H9 (cell line): ENCODE results near the gene ALG1L2. TPM values are rescaled to one million over a fixed set of nuclear protein-coding genes. Genes with fewer than 3 reads are reported as not detected.
"Not testable (repeated sequence)": the region's sequence is repeated elsewhere in the genome, so short reads cannot be mapped to it uniquely, and the experiment has no call there.

ENCODE experiments used
- DNase-seq: peaks from one replicate; pipeline ENCODE4 v3.0.0-alpha.2; 2017
- H2AFZ ChIP-seq: one replicate; pipeline ENCODE4 v1.6.1; 2013; ENCODE audit warnings: mild to moderate bottlenecking, low read length, control low read depth, moderate library complexity
- H2AK5ac ChIP-seq: 2 replicates; pipeline ENCODE4 v1.6.1; 2013; ENCODE audit warnings: low read length, control low read depth, mixed read lengths; ENCODE audit not compliant: insufficient read length
- H2BK120ac ChIP-seq: one replicate; pipeline ENCODE4 v1.6.1; 2013; ENCODE audit warnings: low read depth, mild to moderate bottlenecking, low read length, control low read depth, inconsistent platforms; ENCODE audit not compliant: poor library complexity, severe bottlenecking
- H2BK12ac ChIP-seq: 2 replicates; pipeline ENCODE4 v1.6.1; 2013; ENCODE audit warnings: low read length, control low read depth, mixed read lengths, low read depth; ENCODE audit not compliant: insufficient read length
- H2BK15ac ChIP-seq: 2 replicates; pipeline ENCODE4 v1.6.1; 2013; ENCODE audit warnings: low read depth, low read length, control low read depth
- H2BK20ac ChIP-seq: one replicate; pipeline ENCODE4 v1.6.1; 2013; ENCODE audit warnings: low read depth, mild to moderate bottlenecking, low read length, control low read depth, inconsistent platforms; ENCODE audit not compliant: poor library complexity, severe bottlenecking
- H2BK5ac ChIP-seq: 2 replicates; pipeline ENCODE4 v1.6.1; 2013; ENCODE audit warnings: low read length, control low read depth, mixed read lengths; ENCODE audit not compliant: insufficient read length
- H3K14ac ChIP-seq: 2 replicates; pipeline ENCODE4 v1.6.1; 2013; ENCODE audit warnings: low read length, control low read depth; ENCODE audit not compliant: insufficient read depth
- H3K18ac ChIP-seq: 2 replicates; pipeline ENCODE4 v1.6.1; 2013; ENCODE audit warnings: low read depth, mild to moderate bottlenecking, mixed read lengths, low read length, control low read depth; ENCODE audit not compliant: insufficient read length
- H3K23ac ChIP-seq: 2 replicates; pipeline ENCODE4 v1.6.1; 2013; ENCODE audit warnings: low read length, control low read depth, mixed read lengths, low read depth; ENCODE audit not compliant: insufficient read length
- H3K23me2 ChIP-seq: 2 replicates; pipeline ENCODE4 v1.6.1; 2013; ENCODE audit warnings: low read depth, mild to moderate bottlenecking, mixed read lengths, low read length, control low read depth; ENCODE audit not compliant: insufficient read length, poor library complexity, severe bottlenecking
- H3K27ac ChIP-seq: 2 replicates; pipeline ENCODE4 v1.5.1; 2013; ENCODE audit warnings: low read length, control low read depth, mixed read lengths, low read depth; ENCODE audit not compliant: insufficient read length
- H3K27me3 ChIP-seq: 2 replicates; pipeline ENCODE4 v1.6.1; 2013; ENCODE audit warnings: low read length, control low read depth, inconsistent platforms; ENCODE audit not compliant: insufficient read depth
- H3K4ac ChIP-seq: 2 replicates; pipeline ENCODE4 v1.6.1; 2013; ENCODE audit warnings: low read depth, mild to moderate bottlenecking, control low read depth, inconsistent platforms, low read length, moderate library complexity
- H3K4me1 ChIP-seq: 2 replicates; pipeline ENCODE4 v1.6.1; 2013; ENCODE audit warnings: low read length, control low read depth, inconsistent platforms; ENCODE audit not compliant: insufficient read depth
- H3K4me2 ChIP-seq: 2 replicates; pipeline ENCODE4 v1.6.1; 2013; ENCODE audit warnings: low read length, control low read depth, mixed read lengths; ENCODE audit not compliant: insufficient read length, insufficient read depth
- H3K56ac ChIP-seq: 2 replicates; pipeline ENCODE4 v1.6.1; 2013; ENCODE audit warnings: low read depth, mild to moderate bottlenecking, mixed read lengths, low read length, control low read depth; ENCODE audit not compliant: insufficient read length
- H3K79me1 ChIP-seq: 2 replicates; pipeline ENCODE4 v1.6.1; 2013; ENCODE audit warnings: low read depth, mild to moderate bottlenecking, moderate library complexity, low read length, control low read depth, inconsistent platforms; ENCODE audit not compliant: insufficient read depth, poor library complexity, severe bottlenecking
- H3K79me2 ChIP-seq: 2 replicates; pipeline ENCODE4 v1.6.1; 2013; ENCODE audit warnings: low read length, control low read depth, inconsistent platforms; ENCODE audit not compliant: insufficient read depth
- H3K9ac ChIP-seq: 2 replicates; pipeline ENCODE4 v1.6.1; 2013; ENCODE audit warnings: low read length, control low read depth, mixed read lengths; ENCODE audit not compliant: insufficient read length; ENCODE audit errors: extremely low read depth
- H3K9me3 ChIP-seq: one replicate; pipeline ENCODE4 v1.6.1; 2013; ENCODE audit warnings: low read depth, low read length, inconsistent platforms; ENCODE audit not compliant: control insufficient read depth
- H3T11ph ChIP-seq: one replicate; pipeline ENCODE4 v1.6.1; 2013; ENCODE audit warnings: mild to moderate bottlenecking, low read length, control low read depth, inconsistent platforms
- H4K20me1 ChIP-seq: one replicate; pipeline ENCODE4 v1.6.1; 2013; ENCODE audit not compliant: control insufficient read depth, insufficient read length, insufficient read depth
- H4K5ac ChIP-seq: 2 replicates; pipeline ENCODE4 v1.6.1; 2013; ENCODE audit warnings: low read depth, mild to moderate bottlenecking, mixed read lengths, low read length, control low read depth; ENCODE audit not compliant: insufficient read length
- H4K8ac ChIP-seq: replicated peaks from 2 replicates; pipeline ENCODE4 v1.6.1; 2013; ENCODE audit warnings: low read length, control low read depth, mixed read lengths, low read depth; ENCODE audit not compliant: insufficient read length
- H4K91ac ChIP-seq: 2 replicates; pipeline ENCODE4 v1.6.1; 2013; ENCODE audit warnings: low read depth, mild to moderate bottlenecking, moderate library complexity, mixed read lengths, low read length, control low read depth; ENCODE audit not compliant: insufficient read length
- H3K27ac Mint-ChIP-seq, 3 experiments: 2 replicates in 2 of 3; 3 replicates in 1 of 3; pipeline ENCODE4 v1.8.0; 2020 to 2021; ENCODE audit warnings: mixed read lengths in 3 of 3, mild to moderate bottlenecking in 1 of 3, moderate library complexity in 1 of 3
- H3K27me3 Mint-ChIP-seq: 2 replicates; pipeline ENCODE4 v1.8.0; 2021; ENCODE audit warnings: low read depth, mild to moderate bottlenecking, moderate library complexity, mixed read lengths
- H3K36me3 Mint-ChIP-seq, 3 experiments: 2 replicates in 2 of 3; 3 replicates in 1 of 3; pipeline ENCODE4 v1.8.0; 2020 to 2021; ENCODE audit warnings: low read depth in 3 of 3, mixed read lengths in 3 of 3; ENCODE audit not compliant: insufficient read depth in 1 of 3
- H3K4me1 Mint-ChIP-seq, 2 experiments: 2 replicates each; pipeline ENCODE4 v1.8.0; 2020; ENCODE audit warnings: mixed read lengths in 2 of 2
- H3K4me3 Mint-ChIP-seq, 2 experiments: 2 replicates in 1 of 2; 3 replicates in 1 of 2; pipeline ENCODE4 v1.8.0; 2020 to 2021; ENCODE audit warnings: mild to moderate bottlenecking in 2 of 2, mixed read lengths in 2 of 2, moderate library complexity in 1 of 2
- H3K9me3 Mint-ChIP-seq, 2 experiments: 2 replicates in 1 of 2; 3 replicates in 1 of 2; pipeline ENCODE4 v1.8.0; 2020; ENCODE audit warnings: mild to moderate bottlenecking in 2 of 2, mixed read lengths in 2 of 2, moderate library complexity in 1 of 2
- WGBS: extraction: QIAGEN DNeasy Blood & Tissue Kit; methylation state at CpG from one replicate; pipeline ENCODE4 v1.1.7; 2013; ENCODE audit warnings: missing lambda C conversion rate, low lambda C conversion rate, mixed read lengths; ENCODE audit not compliant: insufficient read length; ENCODE audit errors: extremely low coverage; 5-methylcytosine and 5-hydroxymethylcytosine counted together
- total RNA-seq: library from RNA; stranded (reverse); gene quantifications from 2 replicates; pipeline ENCODE4 v1.2.1, GENCODE V29; 2021

The ALG1L2 gene
- total RNA-seq, 1 experiment from 2014 or later = 1.2 TPM

GRCh38 chr3:130102545-130102944 is 20.9 kb downstream of the ALG1L2 start:
- H2BK15ac ChIP-seq, H3K14ac ChIP-seq, H3K27ac ChIP-seq, H2AK5ac ChIP-seq, H3K4ac ChIP-seq, H4K91ac ChIP-seq, H2BK20ac ChIP-seq, H3K27me3 Mint-ChIP-seq, H3K4me2 ChIP-seq, H2BK12ac ChIP-seq, H2BK120ac ChIP-seq, H3K9ac ChIP-seq, H3K4me3 Mint-ChIP-seq, H3K79me1 ChIP-seq, DNase-seq, H3K36me3 Mint-ChIP-seq, H3K56ac ChIP-seq, H4K8ac ChIP-seq, H3K4me1 ChIP-seq, H3K9me3 Mint-ChIP-seq, H4K20me1 ChIP-seq, H3K9me3 ChIP-seq, H3K18ac ChIP-seq, H4K5ac ChIP-seq, H2BK5ac ChIP-seq, H3K27ac Mint-ChIP-seq, H3K79me2 ChIP-seq, H3K27me3 ChIP-seq, H2AFZ ChIP-seq, H3K23me2 ChIP-seq, H3T11ph ChIP-seq, H3K23ac ChIP-seq: not testable (repeated sequence)
- H3K4me1 Mint-ChIP-seq = peaks cover 10% of the 10 kb centered on the region in 2 experiments; a peak in 3 of 4 replicates
- WGBS = no CpG with 5 or more reads among the region's 19 CpGs

DNA sequence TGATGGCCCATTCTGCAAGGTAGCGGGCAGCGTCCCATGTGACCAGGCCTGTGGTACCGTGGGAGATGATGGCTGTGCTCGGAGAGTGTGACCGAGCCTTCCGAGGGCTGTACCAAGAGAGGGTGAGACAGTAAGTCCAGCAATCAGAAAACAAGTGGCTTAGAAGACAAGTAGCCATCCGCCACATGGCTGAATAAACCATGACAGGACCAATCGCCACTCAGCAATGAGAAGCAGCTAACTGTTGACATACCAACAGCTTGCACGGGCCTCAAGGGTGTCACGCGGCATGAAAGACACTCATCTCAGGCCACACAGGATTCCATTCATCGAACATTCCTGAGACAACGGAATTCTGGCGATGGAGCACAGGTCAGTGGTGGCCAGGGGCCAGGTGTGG is 22.6 kb downstream of the ALG1L2 start:
- H3K4me3 Mint-ChIP-seq, H3K79me1 ChIP-seq, H2BK20ac ChIP-seq, H3K56ac ChIP-seq, H3K4ac ChIP-seq, H2BK120ac ChIP-seq, H3K9ac ChIP-seq, H2AK5ac ChIP-seq, H4K5ac ChIP-seq, H3T11ph ChIP-seq, H3K79me2 ChIP-seq, H3K23ac ChIP-seq, H3K27me3 Mint-ChIP-seq, H3K36me3 Mint-ChIP-seq, H3K4me2 ChIP-seq, H3K18ac ChIP-seq, H2BK12ac ChIP-seq, H2AFZ ChIP-seq, H3K9me3 Mint-ChIP-seq, H3K4me1 Mint-ChIP-seq, H3K14ac ChIP-seq, H2BK15ac ChIP-seq, H3K27ac Mint-ChIP-seq, H4K91ac ChIP-seq, H3K23me2 ChIP-seq, H3K9me3 ChIP-seq, H2BK5ac ChIP-seq, H4K20me1 ChIP-seq, DNase-seq, H3K27me3 ChIP-seq, H3K4me1 ChIP-seq, H4K8ac ChIP-seq, H3K27ac ChIP-seq: not testable (repeated sequence)
- WGBS = no CpG with 5 or more reads among the region's 14 CpGs
